Measurements from ENCODE around the gene PPP1R27.

PPP1R27 gene

GRCh38 chr17:81859906-81860755 lies 25.3 kb upstream of the PPP1R27 start, which contains the start of gene P4HB:
Gene P4HB (minus strand): TSS chr17:81860535. CDS start chr17:81860471, 64 bp downstream.
- peaks cover 17% of the 10 kb centered on the region for H3K4me1 ChIP-seq (ENCODE audit: control insufficient read depth, insufficient read depth, low read length, poor library complexity, severe bottlenecking)
- H3K4me3 ChIP-seq (ENCODE audit: extremely low read depth, insufficient read depth, low read length, poor library complexity, severe bottlenecking): peak within 1 kb of the TSS; percentile 95
- no peaks in the 10 kb centered on the region for H3K9me3 ChIP-seq (ENCODE audit: control insufficient read depth, low read length)
- peak within 1 kb of the TSS; percentile 91 for H3K27ac ChIP-seq (ENCODE audit: low read depth, low read length, severe bottlenecking)
- WGBS, 2 experiments (ENCODE audit: insufficient coverage in 2 of 2): 0% methylated on average over 64 to 90 of the region's 95 CpGs
- H3K36me3 ChIP-seq (ENCODE audit: control insufficient read depth, insufficient read depth, low read length): peaks cover 75% of the 10 kb centered on the region

GRCh38 chr17:81858967-81859905 lies 24.4 kb upstream of the PPP1R27 start:
- 71 to 79% methylated on average over 21 to 23 of the region's 23 CpGs for WGBS, 2 experiments (ENCODE audit: insufficient coverage in 2 of 2)
- Histone ChIP-seq H3K27ac (ENCODE audit: low read depth, low read length, severe bottlenecking) (peak overlapping the region; percentile 89), H3K4me3 (ENCODE audit: extremely low read depth, insufficient read depth, low read length, poor library complexity, severe bottlenecking) (peak overlapping the region; percentile 95), H3K36me3 (ENCODE audit: control insufficient read depth, insufficient read depth, low read length) (peaks cover 75% of the 10 kb centered on the region), H3K9me3 (ENCODE audit: control insufficient read depth, low read length) (no peaks in the 10 kb centered on the region), H3K4me1 (ENCODE audit: control insufficient read depth, insufficient read depth, low read length, poor library complexity, severe bottlenecking) (peaks cover 16% of the 10 kb centered on the region)

GRCh38 chr17:81858170-81858966 lies 23.5 kb upstream of the PPP1R27 start:
- no peak overlapping the region for H3K27ac ChIP-seq (ENCODE audit: low read depth, low read length, severe bottlenecking)
- no peaks in the 10 kb centered on the region for H3K9me3 ChIP-seq (ENCODE audit: control insufficient read depth, low read length)
- peak overlapping the region; percentile 95 for H3K4me3 ChIP-seq (ENCODE audit: extremely low read depth, insufficient read depth, low read length, poor library complexity, severe bottlenecking)

GRCh38 chr17:81854974-81855774 lies 20.3 kb upstream of the PPP1R27 start:
- no peaks in the 10 kb centered on the region for H3K9me3 ChIP-seq (ENCODE audit: control insufficient read depth, low read length)
- H3K4me1 ChIP-seq (ENCODE audit: control insufficient read depth, insufficient read depth, low read length, poor library complexity, severe bottlenecking): peaks cover 16% of the 10 kb centered on the region
- H3K27ac ChIP-seq (ENCODE audit: low read depth, low read length, severe bottlenecking): no peak overlapping the region
- H3K4me3 ChIP-seq (ENCODE audit: extremely low read depth, insufficient read depth, low read length, poor library complexity, severe bottlenecking): no peak overlapping the region
- 95 to 97% methylated on average over 23 to 24 of the region's 29 CpGs for WGBS, 2 experiments (ENCODE audit: insufficient coverage in 2 of 2)
- peaks cover 93% of the 10 kb centered on the region for H3K36me3 ChIP-seq (ENCODE audit: control insufficient read depth, insufficient read depth, low read length)

More at GRCh38 chr17:81858170-81858966, 23.5 kb upstream of the PPP1R27 start:
- peaks cover 16% of the 10 kb centered on the region for H3K4me1 ChIP-seq (ENCODE audit: control insufficient read depth, insufficient read depth, low read length, poor library complexity, severe bottlenecking)
- H3K36me3 ChIP-seq (ENCODE audit: control insufficient read depth, insufficient read depth, low read length): peaks cover 75% of the 10 kb centered on the region
- 94 to 96% methylated on average over 26 to 27 of the region's 30 CpGs for WGBS, 2 experiments (ENCODE audit: insufficient coverage in 2 of 2)

GRCh38 chr17:81852237-81852636 lies 17.4 kb upstream of the PPP1R27 start:
- peaks cover 2% of the 10 kb centered on the region for H3K4me1 ChIP-seq (ENCODE audit: control insufficient read depth, insufficient read depth, low read length, poor library complexity, severe bottlenecking)
- H3K27ac ChIP-seq (ENCODE audit: low read depth, low read length, severe bottlenecking): no peak overlapping the region
- no peak overlapping the region for H3K4me3 ChIP-seq (ENCODE audit: extremely low read depth, insufficient read depth, low read length, poor library complexity, severe bottlenecking)
- 97% methylated on average over 12 of the region's 12 CpGs for WGBS, 2 experiments (ENCODE audit: insufficient coverage in 2 of 2)
- peaks cover 90% of the 10 kb centered on the region for H3K36me3 ChIP-seq (ENCODE audit: control insufficient read depth, insufficient read depth, low read length)
- H3K9me3 ChIP-seq (ENCODE audit: control insufficient read depth, low read length): no peaks in the 10 kb centered on the region

- H3K4me1 ChIP-seq (ENCODE audit: control insufficient read depth, insufficient read depth, low read length, poor library complexity, severe bottlenecking): peaks cover 2% of the 10 kb centered on the region
- WGBS, 2 experiments (ENCODE audit: insufficient coverage in 2 of 2): 96 to 97% methylated on average over 11 to 16 of the region's 16 CpGs
- no peaks in the 10 kb centered on the region for H3K9me3 ChIP-seq (ENCODE audit: control insufficient read depth, low read length)
- no peak overlapping the region for H3K27ac ChIP-seq (ENCODE audit: low read depth, low read length, severe bottlenecking)
- H3K36me3 ChIP-seq (ENCODE audit: control insufficient read depth, insufficient read depth, low read length): peaks cover 90% of the 10 kb centered on the region
- H3K4me3 ChIP-seq (ENCODE audit: extremely low read depth, insufficient read depth, low read length, poor library complexity, severe bottlenecking): no peak overlapping the region
Measured at GRCh38 chr17:81851423-81851822, 16.6 kb upstream of the PPP1R27 start.

- Histone ChIP-seq H3K4me3 (ENCODE audit: extremely low read depth, insufficient read depth, low read length, poor library complexity, severe bottlenecking) (no peak overlapping the region), H3K27ac (ENCODE audit: low read depth, low read length, severe bottlenecking) (no peak overlapping the region), H3K9me3 (ENCODE audit: control insufficient read depth, low read length) (no peaks in the 10 kb centered on the region), H3K36me3 (ENCODE audit: control insufficient read depth, insufficient read depth, low read length) (peaks cover 90% of the 10 kb centered on the region), H3K4me1 (ENCODE audit: control insufficient read depth, insufficient read depth, low read length, poor library complexity, severe bottlenecking) (no peaks in the 10 kb centered on the region)
- 92 to 100% methylated on average over 6 to 7 of the region's 12 CpGs for WGBS, 2 experiments (ENCODE audit: insufficient coverage in 2 of 2)
Measured at GRCh38 chr17:81849457-81849856, 14.6 kb upstream of the PPP1R27 start.

GRCh38 chr17:81846743-81847689 lies 12.2 kb upstream of the PPP1R27 start:
- Histone ChIP-seq H3K36me3 (ENCODE audit: control insufficient read depth, insufficient read depth, low read length) (peaks cover 88% of the 10 kb centered on the region), H3K9me3 (ENCODE audit: control insufficient read depth, low read length) (no peaks in the 10 kb centered on the region), H3K27ac (ENCODE audit: low read depth, low read length, severe bottlenecking) (no peak overlapping the region), H3K4me3 (ENCODE audit: extremely low read depth, insufficient read depth, low read length, poor library complexity, severe bottlenecking) (no peak overlapping the region), H3K4me1 (ENCODE audit: control insufficient read depth, insufficient read depth, low read length, poor library complexity, severe bottlenecking) (no peaks in the 10 kb centered on the region)
- 93 to 94% methylated on average over 21 to 23 of the region's 24 CpGs for WGBS, 2 experiments (ENCODE audit: insufficient coverage in 2 of 2)
